SK-N-DZ (cell line): ENCODE measurements around the gene RASAL2.

Experiments
- small RNA-seq, 2 experiments: library from RNA; depleted of rRNA; stranded (forward); fragments of <200 nt; gene quantifications; one replicate each; pipeline ENCODE3, GENCODE V24; 2014

RASAL2 gene

Small RNA genes lying within 50 kb of the gene (small RNA-seq; reads per million reads assigned to genes)
- gene RF00017, result 0 reads per million in 2 experiments
